GM18511 (cell line): Measurements from ENCODE around the gene KRTAP12-4.
"Not testable (repeated sequence)": the region's sequence is repeated elsewhere in the genome, so short reads cannot be mapped to it uniquely, and the experiment has no call there.

ENCODE experiments used
- ATAC-seq: cut with Tn5 transposase; IDR thresholded peaks from one replicate; pipeline ENCODE4 v1.9.1; 2021; ENCODE audit warnings: mild to moderate bottlenecking, moderate library complexity; ENCODE audit not compliant: unreplicated experiment

The KRTAP12-4 gene

GRCh38 chr21:44687671-44688070 is 33.2 kb upstream of the KRTAP12-4 start:
- no peak for ATAC-seq

- ATAC-seq = no peak
Observed at GRCh38 chr21:44686843-44687561, 32.5 kb upstream of the KRTAP12-4 start.

- ATAC-seq = no peak
Observed at GRCh38 chr21:44686000-44686781, 31.7 kb upstream of the KRTAP12-4 start.

- not testable (repeated sequence) for ATAC-seq
Observed at GRCh38 chr21:44685050-44685449, 30.6 kb upstream of the KRTAP12-4 start.

- no peak for ATAC-seq
Observed at GRCh38 chr21:44684483-44684882, 30.0 kb upstream of the KRTAP12-4 start.

GRCh38 chr21:44684077-44684476 is 29.6 kb upstream of the KRTAP12-4 start:
- no peak for ATAC-seq

- ATAC-seq = no peak
Observed at GRCh38 chr21:44682580-44683151, 28.2 kb upstream of the KRTAP12-4 start.

GRCh38 chr21:44681861-44682579 is 27.6 kb upstream of the KRTAP12-4 start, which contains the start of gene KRTAP12-1:
TSS of gene KRTAP12-1 (minus strand) at chr21:44682163. CDS start at chr21:44682123, 40 bp downstream.
- no peak for ATAC-seq

GRCh38 chr21:44681152-44681551 is 26.7 kb upstream of the KRTAP12-4 start:
- no peak for ATAC-seq

- ATAC-seq = no peak
Observed at GRCh38 chr21:44677881-44678280, 23.4 kb upstream of the KRTAP12-4 start.

- ATAC-seq = no peak
Observed at GRCh38 chr21:44671911-44672310, 17.5 kb upstream of the KRTAP12-4 start.

GRCh38 chr21:44670642-44671432 is 16.4 kb upstream of the KRTAP12-4 start:
- no peak for ATAC-seq

GRCh38 chr21:44667612-44668011 is 13.2 kb upstream of the KRTAP12-4 start:
- no peak for ATAC-seq

GRCh38 chr21:44666401-44667320 is 12.2 kb upstream of the KRTAP12-4 start, which contains the start of gene KRTAP12-2:
TSS of gene KRTAP12-2 (minus strand) at chr21:44666927. CDS start at chr21:44666886, 41 bp downstream.
- ATAC-seq = no peak

GRCh38 chr21:44664691-44665090 is 10.2 kb upstream of the KRTAP12-4 start:
- no peak for ATAC-seq

- not testable (repeated sequence) for ATAC-seq
Observed at GRCh38 chr21:44661567-44661966, 7.1 kb upstream of the KRTAP12-4 start.

GRCh38 chr21:44658913-44659595 is 4.6 kb upstream of the KRTAP12-4 start:
- no peak for ATAC-seq

GRCh38 chr21:44658541-44658910 is 4.1 kb upstream of the KRTAP12-4 start:
- no peak for ATAC-seq
